HG03159 (cell line): ENCODE measurements around the gene PC.

Experiments used
- ATAC-seq: cut with Tn5 transposase; IDR thresholded peaks from one replicate; pipeline ENCODE4 v1.9.1; 2021; ENCODE audit warnings: mild to moderate bottlenecking, moderate library complexity; ENCODE audit not compliant: unreplicated experiment

PC gene

GRCh38 chr11:66957971-66958231 is 282 bp downstream of the PC start:
- ATAC-seq: peak; percentile 19

GRCh38 chr11:66956689-66957290 is 1.4 kb downstream of the PC start:
- no peak for ATAC-seq

GRCh38 chr11:66953081-66953833 is 4.9 kb downstream of the PC start:
- no peak for ATAC-seq

GRCh38 chr11:66951927-66952337 is 6.3 kb downstream of the PC start:
- no peak for ATAC-seq

GRCh38 chr11:66951135-66951534 is 7.0 kb downstream of the PC start:
- no peak for ATAC-seq

GRCh38 chr11:66950112-66950535 is 8.1 kb downstream of the PC start:
- ATAC-seq: no peak

GRCh38 chr11:66938582-66939135 is 19.5 kb downstream of the PC start:
- ATAC-seq: no peak

- ATAC-seq: no peak
These were observed 20.9 kb downstream of the PC start for GRCh38 chr11:66937193-66937733.

GRCh38 chr11:66936311-66936711 is 21.9 kb downstream of the PC start:
- no peak for ATAC-seq

- ATAC-seq: no peak
These were observed 23.0 kb downstream of the PC start for GRCh38 chr11:66934950-66935779.

GRCh38 chr11:66933531-66933930 is 24.7 kb downstream of the PC start:
- no peak for ATAC-seq

- ATAC-seq: no peak
These were observed 25.6 kb downstream of the PC start for GRCh38 chr11:66932543-66932942.

GRCh38 chr11:66929753-66930152 is 28.4 kb downstream of the PC start:
- no peak for ATAC-seq

GRCh38 chr11:66924272-66924671 is 33.9 kb downstream of the PC start:
- no peak for ATAC-seq

- ATAC-seq: no peak
These were observed 35.6 kb downstream of the PC start for GRCh38 chr11:66922551-66922950.

- ATAC-seq: no peak
These were observed 37.0 kb downstream of the PC start for GRCh38 chr11:66920978-66921784.

- no peak for ATAC-seq
These were observed 38.3 kb downstream of the PC start for GRCh38 chr11:66919923-66920322.

GRCh38 chr11:66918741-66919140 is 39.4 kb downstream of the PC start:
- ATAC-seq: no peak

- ATAC-seq: no peak
These were observed 42.3 kb downstream of the PC start for GRCh38 chr11:66915866-66916265.

- ATAC-seq: no peak
These were observed 42.9 kb downstream of the PC start for GRCh38 chr11:66915046-66915832.
